GM11168 (cell line): ENCODE data around the gene THSD7A.

Experiments
- in situ Hi-C: fragments of 300-500 bp; cut with MboI; formaldehyde crosslinking; loops from one replicate; pipeline ENCODE4 v1.12.0; 2022; ENCODE audit warnings: low sequenced_read_pairs; ENCODE audit not compliant: unreplicated experiment

THSD7A gene

GRCh38 chr7:11707606-11708193, 124.3 kb downstream of the THSD7A start:
- in situ Hi-C loops: no loop called here

- in situ Hi-C loops: no loop called here
Measured at GRCh38 chr7:11706666-11707605, 125.1 kb downstream of the THSD7A start.

GRCh38 chr7:11703829-11704228, 128.2 kb downstream of the THSD7A start:
- in situ Hi-C loops: no loop called here

GRCh38 chr7:11702938-11703337, 129.1 kb downstream of the THSD7A start:
- in situ Hi-C loops: no loop called here

GRCh38 chr7:11701829-11702560, 130.0 kb downstream of the THSD7A start:
- in situ Hi-C loops: no loop called here

- in situ Hi-C loops: no loop called here
Measured at GRCh38 chr7:11699666-11700065, 132.3 kb downstream of the THSD7A start.

- in situ Hi-C loops: no loop called here
Measured at GRCh38 chr7:11698384-11698871, 133.6 kb downstream of the THSD7A start.

GRCh38 chr7:11690395-11690794, 141.6 kb downstream of the THSD7A start:
- in situ Hi-C loops: no loop called here

- in situ Hi-C loops: no loop called here
Measured at GRCh38 chr7:11689096-11689495, 142.9 kb downstream of the THSD7A start.

- in situ Hi-C loops: no loop called here
Measured at GRCh38 chr7:11681461-11681860, 150.5 kb downstream of the THSD7A start.

- in situ Hi-C loops: no loop called here
Measured at GRCh38 chr7:11675163-11675562, 156.8 kb downstream of the THSD7A start.

GRCh38 chr7:11668727-11669126, 163.3 kb downstream of the THSD7A start:
- in situ Hi-C loops: no loop called here

- in situ Hi-C loops: no loop called here
Measured at GRCh38 chr7:11667810-11668185, 164.2 kb downstream of the THSD7A start.

GRCh38 chr7:11667071-11667809, 164.8 kb downstream of the THSD7A start:
- in situ Hi-C loops: no loop called here

GRCh38 chr7:11665357-11665756, 166.6 kb downstream of the THSD7A start:
- in situ Hi-C loops: no loop called here

- in situ Hi-C loops: no loop called here
Measured at GRCh38 chr7:11655642-11656041, 176.4 kb downstream of the THSD7A start.

GRCh38 chr7:11655163-11655562, 176.8 kb downstream of the THSD7A start:
- in situ Hi-C loops: no loop called here

GRCh38 chr7:11650500-11650899, 181.5 kb downstream of the THSD7A start:
- in situ Hi-C loops: no loop called here

GRCh38 chr7:11650030-11650429, 182.0 kb downstream of the THSD7A start:
- in situ Hi-C loops: no loop called here

- in situ Hi-C loops: no loop called here
Measured at GRCh38 chr7:11648980-11649379, 183.0 kb downstream of the THSD7A start.
